Midbrain (tissue), 1 donor: Measurements from ENCODE around the gene ACTC1.
"Not testable (repeated sequence)": the region's sequence is repeated elsewhere in the genome, so short reads cannot be mapped to it uniquely, and the experiment has no call there.

Source experiments
- DNase-seq: peaks from one replicate; lab custom pipeline; 2025; lab: John Stamatoyannopoulos, UW

The ACTC1 gene

DNA sequence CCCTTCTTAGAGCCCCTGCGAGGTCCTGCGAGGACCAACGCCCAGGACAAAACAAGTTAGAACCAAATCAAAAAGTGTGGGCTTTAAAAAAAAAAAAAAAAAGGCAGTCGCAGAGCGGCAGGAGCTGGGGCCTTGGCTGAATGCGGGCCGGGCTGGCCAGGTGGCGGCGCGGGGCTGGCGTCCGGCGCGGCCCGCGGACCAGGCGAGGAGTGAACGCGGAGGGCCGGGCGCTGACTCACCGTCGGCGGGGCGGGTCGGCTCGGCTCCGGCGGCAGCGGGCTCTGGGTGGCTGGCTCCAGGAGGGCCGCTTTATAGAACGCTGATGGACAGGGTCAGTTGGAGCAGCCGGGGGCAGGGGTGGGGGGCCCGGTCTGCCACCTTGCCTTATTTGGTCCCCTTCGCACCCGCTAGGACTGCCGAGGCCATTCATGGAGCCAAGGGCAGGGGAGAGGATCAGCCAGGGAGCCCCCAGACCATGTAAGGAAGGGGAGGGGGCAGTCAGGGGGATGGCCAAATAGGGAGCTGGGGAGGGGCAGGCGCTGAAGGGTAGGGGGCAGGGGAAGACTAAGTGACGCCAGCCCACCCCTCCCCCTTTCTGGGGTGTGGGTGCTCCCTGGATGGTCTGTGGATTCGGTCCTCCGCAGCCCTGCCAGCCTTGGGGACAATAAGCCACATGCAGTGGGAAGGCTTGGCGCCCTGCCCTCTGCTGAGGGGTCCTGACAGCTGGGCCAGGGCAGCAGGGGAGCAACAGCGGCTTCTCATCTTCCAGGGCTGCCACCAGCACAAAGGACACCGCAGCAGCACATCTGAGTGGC is at the start of gene ACTC1:
ACTC1 (minus strand) TSS at position 283 of the 815 bp plus-strand sequence. CDS start 741 bp downstream, outside the sequence.
- DNase-seq = no peak

GRCh38 chr15:34841262-34841725 is 45.9 kb upstream of the ACTC1 start:
- DNase-seq = no peak

- no peak for DNase-seq
Measured at GRCh38 chr15:34838282-34838681, 42.9 kb upstream of the ACTC1 start.

DNA sequence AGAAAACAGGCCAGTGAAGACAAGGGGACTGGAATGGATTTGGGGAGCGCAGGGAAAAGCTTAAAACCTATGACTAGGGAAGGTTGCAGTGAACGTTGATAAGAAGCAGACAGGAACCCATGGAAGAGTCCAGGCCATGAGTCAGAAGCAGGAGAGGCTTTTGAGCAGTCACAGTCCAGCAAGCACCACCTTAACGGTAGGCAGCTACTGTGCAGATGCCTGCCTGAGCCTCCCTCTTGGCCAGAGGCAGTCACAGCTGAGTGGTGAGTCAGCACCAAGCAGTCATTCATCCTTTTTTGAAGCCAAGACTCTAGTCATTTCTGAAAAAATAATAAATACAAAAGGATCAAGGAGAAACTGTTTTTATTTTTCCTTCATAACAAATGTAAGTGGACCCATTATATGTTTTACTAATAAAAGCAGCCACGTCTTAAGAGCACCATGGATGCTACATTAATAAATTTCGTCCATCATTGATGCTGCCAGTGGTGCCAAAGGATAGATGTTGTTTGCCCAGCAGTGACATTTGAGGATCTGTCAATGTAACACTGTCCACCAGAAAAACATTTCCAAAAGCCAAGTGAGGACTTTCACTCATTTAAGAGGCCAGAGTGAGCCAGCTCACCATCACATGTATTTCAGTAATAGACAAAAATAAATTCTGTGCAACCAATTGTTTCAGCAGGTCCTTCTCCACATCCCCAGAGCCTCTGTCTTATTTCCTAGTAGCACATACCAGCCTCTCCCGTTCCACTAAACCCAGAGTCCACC is 42.1 kb upstream of the ACTC1 start:
- DNase-seq = no peak

GRCh38 chr15:34828145-34828911 is 33.0 kb upstream of the ACTC1 start:
- no peak for DNase-seq

DNA sequence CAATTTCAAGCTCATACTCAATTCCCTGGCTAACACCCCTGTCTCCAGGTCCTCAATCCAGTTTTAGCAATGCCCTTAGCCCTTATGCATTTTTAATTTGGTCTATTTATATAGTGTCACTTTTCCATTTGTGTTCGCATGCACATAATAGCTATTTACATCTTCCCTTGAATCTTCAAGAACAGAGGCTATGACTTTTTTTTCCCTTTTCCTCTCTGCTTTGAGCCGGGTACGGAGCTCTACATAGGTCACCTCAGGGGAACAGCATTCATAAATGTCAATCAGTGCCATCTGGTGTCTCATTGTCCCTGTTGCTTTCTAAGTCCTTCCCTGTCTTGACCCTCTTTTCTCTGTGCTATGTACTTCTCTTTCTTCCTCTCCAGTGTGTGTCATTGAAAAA is 26.5 kb upstream of the ACTC1 start:
- no peak for DNase-seq

- DNase-seq = no peak
Measured at GRCh38 chr15:34820110-34820509, 24.8 kb upstream of the ACTC1 start.

DNA sequence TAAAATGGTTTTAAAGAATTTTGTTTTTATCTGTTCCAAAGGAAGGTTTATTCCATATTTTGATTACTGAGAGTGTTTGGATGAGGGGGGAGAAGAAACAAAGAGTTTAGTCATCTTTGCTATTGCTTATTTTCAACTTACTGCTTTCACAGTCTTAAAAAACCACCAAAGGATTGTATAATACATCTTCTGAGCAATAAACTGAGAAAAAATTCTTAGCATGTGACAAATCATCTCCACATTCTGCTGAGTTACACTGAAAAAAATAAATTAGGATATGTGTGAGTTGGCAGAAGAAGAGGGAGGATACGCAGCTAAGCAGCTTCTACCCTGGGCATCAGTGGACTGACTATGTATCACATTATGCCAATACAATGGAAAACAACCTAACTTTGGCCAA is 23.2 kb upstream of the ACTC1 start:
- no peak for DNase-seq

DNA sequence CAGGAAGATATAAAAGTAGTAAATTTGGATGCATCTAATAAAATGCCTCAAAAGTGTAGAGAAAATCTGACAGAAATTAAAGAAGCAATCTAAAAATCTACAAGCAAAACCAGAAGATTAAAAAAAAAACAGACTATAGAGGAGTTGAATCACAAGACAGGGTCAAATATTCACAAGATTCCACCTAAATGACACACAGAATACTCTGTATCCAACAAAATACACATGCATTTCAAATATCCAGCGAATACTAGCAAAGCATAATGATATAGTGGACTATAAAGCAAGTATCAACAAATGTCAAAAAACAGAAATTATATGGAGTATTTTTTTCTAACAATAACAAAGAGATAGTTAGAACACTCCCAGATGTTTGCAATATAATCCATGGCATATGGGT is 20.5 kb upstream of the ACTC1 start:
- no peak for DNase-seq

- no peak for DNase-seq
Measured at GRCh38 chr15:34813446-34814190, 18.3 kb upstream of the ACTC1 start.

DNA sequence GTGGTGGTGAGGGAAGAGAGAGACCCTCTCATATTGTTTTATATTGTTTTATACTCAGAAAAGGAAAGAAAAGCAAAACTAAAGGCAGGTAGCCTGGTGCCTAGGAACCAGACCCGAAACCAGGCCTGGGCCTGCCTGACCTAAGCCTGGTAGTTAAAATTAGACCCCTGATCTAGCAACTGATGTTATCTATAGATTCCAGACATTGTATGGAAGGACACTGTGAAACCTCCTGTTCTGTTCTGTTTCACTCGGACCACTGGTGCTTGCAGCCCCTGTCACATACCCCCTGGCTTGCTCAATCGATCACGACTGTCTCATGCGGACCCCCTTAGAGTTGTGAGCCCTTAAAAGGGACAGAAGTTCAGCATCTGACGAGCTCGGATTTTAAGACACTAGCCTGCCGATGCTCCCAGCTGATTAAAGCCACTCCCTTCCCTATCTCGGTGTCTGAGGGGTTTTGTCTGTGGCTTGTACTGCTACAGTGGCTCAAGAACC is 17.6 kb upstream of the ACTC1 start:
- DNase-seq = not testable (repeated sequence)

DNA sequence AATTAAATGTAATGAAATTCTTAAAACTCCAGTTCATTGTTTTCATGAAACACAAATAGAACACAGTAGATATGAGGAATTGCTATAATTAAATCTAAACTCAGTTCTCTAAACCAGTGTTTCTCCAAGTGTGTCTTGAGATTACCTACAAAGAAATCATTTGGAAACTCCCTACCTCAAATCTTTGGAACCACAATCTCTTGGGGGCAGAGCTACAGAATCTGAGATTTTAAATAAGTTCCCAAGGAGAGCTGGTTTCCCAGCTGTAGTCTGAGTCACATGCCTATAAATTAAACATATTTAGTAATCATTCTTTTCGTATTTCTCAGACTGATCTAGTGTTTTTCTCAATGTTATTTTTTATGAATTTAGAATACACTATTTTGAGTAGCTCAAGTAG is 17.0 kb upstream of the ACTC1 start:
- DNase-seq = no peak

GRCh38 chr15:34810443-34811129 is 15.2 kb upstream of the ACTC1 start:
- no peak for DNase-seq

- DNase-seq = no peak
Measured at GRCh38 chr15:34809186-34809585, 13.8 kb upstream of the ACTC1 start.

DNA sequence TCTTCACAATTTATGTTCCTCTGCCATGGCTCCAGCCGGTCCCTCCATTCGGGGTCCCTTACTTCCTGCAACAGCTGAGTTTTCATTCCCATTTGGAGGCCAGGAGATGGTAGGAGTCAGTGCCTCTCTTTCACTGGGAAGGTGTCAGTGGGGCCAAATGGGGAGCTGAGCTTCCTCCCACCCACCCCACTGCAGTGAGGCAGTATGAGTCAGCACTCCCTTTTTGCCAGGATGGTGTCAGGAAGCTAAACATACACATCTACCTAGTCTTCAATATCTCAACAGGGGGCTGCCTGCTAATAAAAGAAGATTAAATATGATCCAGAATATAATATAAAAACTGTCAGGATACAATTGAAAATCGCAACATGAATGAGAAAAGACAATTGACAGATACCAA is 12.7 kb upstream of the ACTC1 start:
- DNase-seq = no peak

- DNase-seq = not testable (repeated sequence)
Measured at GRCh38 chr15:34807241-34807640, 11.9 kb upstream of the ACTC1 start.

- DNase-seq = no peak
Measured at GRCh38 chr15:34804776-34805175, 9.4 kb upstream of the ACTC1 start.

DNA sequence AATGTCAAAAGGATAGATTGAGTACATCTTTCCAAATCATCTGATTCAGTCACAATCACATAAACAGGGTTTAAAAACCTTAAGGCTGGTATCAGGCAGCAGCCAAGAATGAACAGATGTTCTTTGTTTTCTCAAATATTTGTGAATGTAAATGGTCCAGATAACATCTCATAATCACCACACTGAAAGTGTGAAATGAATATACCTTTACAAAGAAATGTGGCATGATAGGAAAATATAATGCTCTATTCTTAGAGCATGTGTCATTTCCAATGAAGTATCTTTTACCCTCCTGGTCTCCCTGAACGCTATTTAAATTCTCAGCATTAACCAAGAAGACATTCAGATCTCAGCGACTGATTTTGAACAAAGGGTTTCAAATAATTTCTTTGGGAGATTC is 8.8 kb upstream of the ACTC1 start:
- DNase-seq = no peak

DNA sequence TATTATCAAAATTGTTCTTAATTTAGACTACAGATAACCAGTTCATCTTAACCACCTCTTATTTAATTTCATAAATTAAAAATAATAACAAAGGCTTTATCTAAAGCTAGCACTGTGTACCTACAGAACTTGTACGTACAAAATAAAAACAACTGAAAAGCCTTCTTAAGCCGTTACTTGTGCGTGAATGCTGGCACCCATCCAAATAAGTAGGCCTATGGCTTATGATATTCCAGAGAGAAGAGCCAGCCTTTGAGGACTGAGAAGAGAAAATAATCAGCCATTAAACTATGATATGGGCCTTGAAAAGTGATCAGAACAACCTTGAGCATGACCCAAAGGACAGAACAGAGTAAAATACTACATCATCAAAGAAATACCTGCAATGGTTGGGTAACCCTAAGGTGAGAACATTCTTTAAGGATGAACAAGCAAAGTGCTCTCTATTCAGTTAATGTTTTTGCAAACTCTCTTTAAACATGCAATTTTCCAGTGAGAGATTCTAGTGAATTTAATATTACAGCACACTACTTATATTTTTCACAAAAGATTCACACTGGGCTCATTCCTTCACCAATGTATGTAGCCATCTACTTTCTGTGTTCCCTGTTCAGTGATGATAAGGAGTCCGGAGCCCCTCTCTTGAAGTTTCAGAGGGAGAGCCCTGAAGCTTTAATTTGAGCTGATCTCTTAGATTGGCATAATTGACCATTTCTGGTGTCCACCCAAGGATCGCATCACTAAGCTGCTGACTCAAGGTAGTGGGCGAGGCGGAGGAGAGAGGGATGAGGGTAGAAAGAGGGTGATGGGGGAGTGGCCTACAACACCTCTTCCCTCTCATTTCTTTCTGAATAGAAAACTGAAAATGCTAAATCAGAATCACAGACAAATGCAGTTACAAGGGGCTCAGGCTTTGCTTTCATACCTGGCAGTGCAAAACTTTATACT is 7.7 kb upstream of the ACTC1 start:
- DNase-seq = no peak

DNA sequence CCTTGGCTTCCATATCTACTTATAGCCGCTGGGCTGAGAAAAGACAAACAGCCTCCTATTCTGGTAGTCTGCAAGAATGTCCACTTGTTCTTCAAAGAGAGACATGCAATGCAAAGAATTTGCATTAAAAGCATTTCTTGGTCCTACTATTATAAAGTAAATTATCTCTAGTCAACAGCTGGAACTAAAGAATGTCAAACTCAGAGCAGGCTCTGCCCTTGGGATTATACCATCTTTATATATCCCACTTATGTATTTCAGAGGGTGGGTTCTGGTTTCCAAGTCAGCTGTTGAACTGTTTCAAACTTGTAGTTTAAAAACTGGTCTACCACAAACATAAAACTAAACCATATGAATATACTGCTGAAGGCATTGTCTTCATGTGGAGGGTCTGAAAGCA is 7.0 kb upstream of the ACTC1 start:
- no peak for DNase-seq
